ENCODE measurements around the gene CERS1.

DNA sequence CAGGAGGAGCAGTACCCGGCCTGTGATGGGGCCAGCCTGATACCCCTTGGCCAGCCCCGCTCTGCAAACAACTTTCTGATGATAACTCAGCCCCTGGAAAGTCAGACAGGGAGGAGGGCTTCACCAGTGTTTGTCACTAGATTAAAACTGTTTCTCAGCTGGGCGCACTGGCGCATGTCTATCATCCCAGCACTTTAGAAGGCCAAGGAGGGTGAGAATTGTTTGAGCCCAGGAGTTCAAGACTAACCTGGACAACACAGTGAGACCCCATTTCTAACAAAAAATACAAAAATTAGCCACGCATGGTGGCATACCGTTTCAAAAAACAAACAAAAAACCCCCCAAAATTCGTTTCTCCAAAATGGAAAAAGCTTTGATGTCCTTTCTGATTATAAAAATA lies 5.5 kb upstream of the CERS1 start:
- TF ChIP-seq, protein P1, sequence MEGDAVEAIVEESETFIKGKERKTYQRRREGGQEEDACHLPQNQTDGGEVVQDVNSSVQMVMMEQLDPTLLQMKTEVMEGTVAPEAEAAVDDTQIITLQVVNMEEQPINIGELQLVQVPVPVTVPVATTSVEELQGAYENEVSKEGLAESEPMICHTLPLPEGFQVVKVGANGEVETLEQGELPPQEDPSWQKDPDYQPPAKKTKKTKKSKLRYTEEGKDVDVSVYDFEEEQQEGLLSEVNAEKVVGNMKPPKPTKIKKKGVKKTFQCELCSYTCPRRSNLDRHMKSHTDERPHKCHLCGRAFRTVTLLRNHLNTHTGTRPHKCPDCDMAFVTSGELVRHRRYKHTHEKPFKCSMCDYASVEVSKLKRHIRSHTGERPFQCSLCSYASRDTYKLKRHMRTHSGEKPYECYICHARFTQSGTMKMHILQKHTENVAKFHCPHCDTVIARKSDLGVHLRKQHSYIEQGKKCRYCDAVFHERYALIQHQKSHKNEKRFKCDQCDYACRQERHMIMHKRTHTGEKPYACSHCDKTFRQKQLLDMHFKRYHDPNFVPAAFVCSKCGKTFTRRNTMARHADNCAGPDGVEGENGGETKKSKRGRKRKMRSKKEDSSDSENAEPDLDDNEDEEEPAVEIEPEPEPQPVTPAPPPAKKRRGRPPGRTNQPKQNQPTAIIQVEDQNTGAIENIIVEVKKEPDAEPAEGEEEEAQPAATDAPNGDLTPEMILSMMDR (conservative IDR thresholded peaks at IDR 0.05; ENCODE audit: low read depth, low read length): no peak
- TF ChIP-seq EZH2 (IDR thresholded peaks at IDR 0.05; ENCODE audit: borderline replicate concordance, low read depth, low read length, poor library complexity, severe bottlenecking): no peak
